Endodermal cell (in vitro differentiated cells): ENCODE data around the gene STK39. TPM values are rescaled to one million over a fixed set of nuclear protein-coding genes. Genes with fewer than 3 reads are reported as not detected.

Experiments used
- DNase-seq: peaks from one replicate; pipeline ENCODE4 v3.0.0-alpha.2; 2017
- H3K27ac ChIP-seq: 2 replicates; pipeline ENCODE4 v1.5.1; 2013; ENCODE audit warnings: mild to moderate bottlenecking, low read depth, low read length, moderate library complexity
- H3K27me3 ChIP-seq: 2 replicates; pipeline ENCODE4 v1.6.1; 2013; ENCODE audit warnings: mild to moderate bottlenecking, low read length, moderate library complexity; ENCODE audit not compliant: insufficient read depth, control insufficient read depth, poor library complexity, severe bottlenecking
- H3K36me3 ChIP-seq: 2 replicates; pipeline ENCODE4 v1.7.0; 2013; ENCODE audit warnings: mild to moderate bottlenecking, low read length, moderate library complexity; ENCODE audit not compliant: control insufficient read depth, insufficient read depth
- H3K4me1 ChIP-seq: one replicate; pipeline ENCODE4 v1.7.0; 2013; ENCODE audit warnings: low read length; ENCODE audit not compliant: control insufficient read depth, insufficient read depth
- H3K4me3 ChIP-seq: 2 replicates; pipeline ENCODE4 v1.5.1; 2013; ENCODE audit warnings: mild to moderate bottlenecking, low read length, moderate library complexity
- H3K9ac ChIP-seq: 2 replicates; pipeline ENCODE4 v1.6.1; 2013; ENCODE audit warnings: mild to moderate bottlenecking, low read length, moderate library complexity; ENCODE audit not compliant: poor library complexity, severe bottlenecking; ENCODE audit errors: extremely low read depth
- H3K9me3 ChIP-seq: 2 replicates; pipeline ENCODE4 v1.6.1; 2013; ENCODE audit warnings: mild to moderate bottlenecking, low read length, moderate library complexity; ENCODE audit not compliant: control insufficient read depth
- H3K27ac Mint-ChIP-seq: 2 replicates; pipeline ENCODE4 v1.8.0; 2020; ENCODE audit warnings: mixed read lengths
- H3K27me3 Mint-ChIP-seq: 2 replicates; pipeline ENCODE4 v1.8.0; 2021; ENCODE audit warnings: mild to moderate bottlenecking, mixed read lengths; ENCODE audit not compliant: insufficient read depth
- H3K36me3 Mint-ChIP-seq: 2 replicates; pipeline ENCODE4 v1.8.0; 2020; ENCODE audit warnings: low read depth, mixed read lengths
- H3K4me1 Mint-ChIP-seq: 2 replicates; pipeline ENCODE4 v1.8.0; 2020; ENCODE audit warnings: mixed read lengths
- H3K4me3 Mint-ChIP-seq: 2 replicates; pipeline ENCODE4 v1.8.0; 2020; ENCODE audit warnings: mild to moderate bottlenecking, moderate library complexity, mixed read lengths
- H3K9me3 Mint-ChIP-seq: 2 replicates; pipeline ENCODE4 v1.8.0; 2020; ENCODE audit warnings: mild to moderate bottlenecking, mixed read lengths
- CTCF ChIP-seq: fragments of 200-600 bp; sonication (generic); conservative IDR thresholded peaks from 2 replicates; pipeline ENCODE4 v1.5.0; 2021; ENCODE audit warnings: antibody characterized with exemption, mild to moderate bottlenecking
- WGBS, 2 experiments: methylation state at CpG; one replicate each; pipeline versions ENCODE4 v1.1.5 to v1.1.7; 2013; ENCODE audit warnings: missing lambda C conversion rate in 2 of 2, mixed read lengths in 1 of 2; ENCODE audit not compliant: insufficient coverage in 1 of 2, insufficient read length in 1 of 2; 5-methylcytosine and 5-hydroxymethylcytosine counted together
- long read RNA-seq, 4 experiments: library from polyadenylated mRNA in 2 of 4; library from RNA in 1 of 4; library from capped mRNA in 1 of 4; stranded (forward) in 3 of 4; unstranded in 1 of 4; transcript quantifications; one replicate each; pipeline ENCODE4 v2.0.0, GENCODE V29; 2020 to 2021; ENCODE audit warnings: inconsistent platforms in 1 of 4
- polyA plus RNA-seq, 2 experiments: library from polyadenylated mRNA; stranded (reverse); fragments of 50-300 nt; gene quantifications; one replicate each; pipeline ENCODE4 v1.2.3, GENCODE V29; 2013
- total RNA-seq, 2 donors: library from RNA; stranded (reverse); fragmentation: NEBNext Ultra II Directional in 1 of 2; extraction: Animal tissue kit (Norgen Biotek cat#: 25700) in 1 of 2; gene quantifications; 2 replicates in 1 of 2; 3 replicates in 1 of 2; pipeline ENCODE4 v1.2.1, GENCODE V29; 2021

The STK39 gene
- total RNA-seq: 10 to 100 TPM; 22.3 to 31.5 TPM
- polyA plus RNA-seq (2013, experiment 1 of 2): 36.6 TPM
- polyA plus RNA-seq (2013, experiment 2 of 2): 31.7 TPM
- long read RNA-seq, experiment 1, partial matches to known transcripts: 2 of 21 reads
- long read RNA-seq, experiment 1, other reads (novel, unspliced or antisense): 15 of 21 reads
- long read RNA-seq, experiment 2, transcript STK39-201 (18 exons, 3,820 nt): major isoform, 65 of 104 reads
- long read RNA-seq, experiment 2, partial matches to known transcripts: 7 of 104 reads
- long read RNA-seq, experiment 2, other reads (novel, unspliced or antisense): 32 of 104 reads
- long read RNA-seq, experiment 3, partial matches to known transcripts: 4 of 7 reads
- long read RNA-seq, experiment 3, other reads (novel, unspliced or antisense): 3 of 7 reads
- long read RNA-seq, experiment 4, partial matches to known transcripts: 6 of 6 reads
- long read RNA-seq, experiment 4, other reads (novel, unspliced or antisense): 0 of 6 reads

GRCh38 chr2:168247341-168248261, at the start of gene STK39:
STK39 (minus strand) TSS chr2:168247595; CDS start chr2:168247435, 160 bp downstream.
- Mint-ChIP-seq H3K27ac (peak within 1 kb of the TSS; percentile 95), H3K4me1 (peaks cover 25% of the 10 kb centered on the region), H3K27me3 (peaks cover 6% of the 10 kb centered on the region), H3K4me3 (peak within 1 kb of the TSS; percentile 80), H3K9me3 (no peaks in the 10 kb centered on the region), H3K36me3 (no peaks in the 10 kb centered on the region)
- H3K27ac ChIP-seq: peak within 1 kb of the TSS; percentile 87
- H3K9ac ChIP-seq: peak within 1 kb of the TSS; percentile 29
- TF ChIP-seq CTCF: peak; percentile 49
- H3K4me1 ChIP-seq: no peaks in the 10 kb centered on the region
- DNase-seq: peak; percentile 94
- no peaks in the 10 kb centered on the region for H3K27me3 ChIP-seq
- 0 to 1% methylated on average over 15 to 88 of the region's 91 CpGs for WGBS, 2 experiments
- H3K36me3 ChIP-seq: no peaks in the 10 kb centered on the region
- H3K4me3 ChIP-seq: peak within 1 kb of the TSS; percentile 86
- no peaks in the 10 kb centered on the region for H3K9me3 ChIP-seq

- Histone ChIP-seq H3K4me1 (no peaks in the 10 kb centered on the region), H3K27me3 (no peaks in the 10 kb centered on the region), H3K9ac (no peak overlapping the region), H3K4me3 (no peak overlapping the region), H3K27ac (no peak overlapping the region), H3K9me3 (no peaks in the 10 kb centered on the region), H3K36me3 (no peaks in the 10 kb centered on the region)
- H3K4me3 Mint-ChIP-seq: no peak overlapping the region
- TF ChIP-seq CTCF: no peak
- H3K36me3 Mint-ChIP-seq: no peaks in the 10 kb centered on the region
- H3K27me3 Mint-ChIP-seq: no peaks in the 10 kb centered on the region
- no peak for DNase-seq
- no peaks in the 10 kb centered on the region for H3K9me3 Mint-ChIP-seq
- no peak overlapping the region for H3K27ac Mint-ChIP-seq
- no peaks in the 10 kb centered on the region for H3K4me1 Mint-ChIP-seq
These were observed 47.7 kb upstream of the STK39 start for GRCh38 chr2:168295051-168295450.

DNA sequence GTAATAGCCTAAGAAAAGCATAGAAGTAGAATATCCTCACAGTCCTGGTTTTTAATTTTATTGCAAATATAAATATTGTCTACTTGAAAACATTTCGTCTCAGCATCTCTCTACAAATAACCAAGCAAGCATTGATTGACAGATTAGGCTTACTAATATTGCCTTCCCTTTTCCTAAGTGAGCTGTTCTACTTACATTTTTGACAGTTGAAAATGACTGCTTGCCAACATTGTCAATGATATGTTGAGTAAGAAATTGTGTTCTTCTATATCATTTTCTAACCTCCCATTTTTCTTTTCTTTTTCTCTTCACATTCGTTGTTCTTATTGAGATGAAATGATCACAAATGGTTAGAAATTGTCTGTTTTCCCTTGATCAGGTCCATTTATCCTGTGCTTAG, 47.0 kb upstream of the STK39 start:
- Mint-ChIP-seq H3K27ac (no peak overlapping the region), H3K4me1 (no peaks in the 10 kb centered on the region), H3K36me3 (no peaks in the 10 kb centered on the region), H3K9me3 (no peaks in the 10 kb centered on the region), H3K4me3 (no peak overlapping the region), H3K27me3 (no peaks in the 10 kb centered on the region)
- H3K9ac ChIP-seq: no peak overlapping the region
- H3K4me1 ChIP-seq: no peaks in the 10 kb centered on the region
- H3K36me3 ChIP-seq: no peaks in the 10 kb centered on the region
- no peaks in the 10 kb centered on the region for H3K27me3 ChIP-seq
- no peaks in the 10 kb centered on the region for H3K9me3 ChIP-seq
- TF ChIP-seq CTCF: no peak
- no peak overlapping the region for H3K27ac ChIP-seq
- WGBS, 2 experiments: 84% methylated on average over 2 of the region's 2 CpGs; no CpG with 5 or more reads in 1 of the 2 experiments
- no peak overlapping the region for H3K4me3 ChIP-seq
- no peak for DNase-seq
